ENCODE results near the gene HDGFL3. TPM values are rescaled to one million over a fixed set of nuclear protein-coding genes. Genes with fewer than 3 reads are reported as not detected.

HDGFL3 gene
- total RNA-seq, 1 donor from 2014 or later = 92.2 TPM

DNA sequence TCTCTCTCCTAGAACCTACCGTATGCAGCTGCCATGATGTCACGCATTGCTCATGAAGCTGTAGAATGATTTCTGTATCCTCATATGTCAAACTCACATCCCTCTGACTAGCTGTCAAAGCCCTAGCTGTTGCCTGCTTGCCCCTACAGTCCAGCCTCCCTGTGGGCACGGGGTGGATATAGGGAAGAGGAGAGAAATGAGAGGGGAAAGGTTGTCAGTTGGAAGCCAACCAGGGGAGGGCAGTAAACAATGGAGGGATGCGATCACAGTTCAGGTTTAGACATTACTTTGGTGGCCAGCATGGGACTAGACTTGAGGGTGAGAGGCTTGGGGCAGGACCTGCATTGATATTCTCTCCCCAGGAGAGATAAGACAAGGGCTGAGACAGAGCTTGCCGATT lies 1.7 kb upstream of the HDGFL3 start:
- H3K4me1 Mint-ChIP-seq = peaks cover 21% of the 10 kb centered on the region
- no peaks in the 10 kb centered on the region for H3K36me3 Mint-ChIP-seq
- TF ChIP-seq, protein P1, sequence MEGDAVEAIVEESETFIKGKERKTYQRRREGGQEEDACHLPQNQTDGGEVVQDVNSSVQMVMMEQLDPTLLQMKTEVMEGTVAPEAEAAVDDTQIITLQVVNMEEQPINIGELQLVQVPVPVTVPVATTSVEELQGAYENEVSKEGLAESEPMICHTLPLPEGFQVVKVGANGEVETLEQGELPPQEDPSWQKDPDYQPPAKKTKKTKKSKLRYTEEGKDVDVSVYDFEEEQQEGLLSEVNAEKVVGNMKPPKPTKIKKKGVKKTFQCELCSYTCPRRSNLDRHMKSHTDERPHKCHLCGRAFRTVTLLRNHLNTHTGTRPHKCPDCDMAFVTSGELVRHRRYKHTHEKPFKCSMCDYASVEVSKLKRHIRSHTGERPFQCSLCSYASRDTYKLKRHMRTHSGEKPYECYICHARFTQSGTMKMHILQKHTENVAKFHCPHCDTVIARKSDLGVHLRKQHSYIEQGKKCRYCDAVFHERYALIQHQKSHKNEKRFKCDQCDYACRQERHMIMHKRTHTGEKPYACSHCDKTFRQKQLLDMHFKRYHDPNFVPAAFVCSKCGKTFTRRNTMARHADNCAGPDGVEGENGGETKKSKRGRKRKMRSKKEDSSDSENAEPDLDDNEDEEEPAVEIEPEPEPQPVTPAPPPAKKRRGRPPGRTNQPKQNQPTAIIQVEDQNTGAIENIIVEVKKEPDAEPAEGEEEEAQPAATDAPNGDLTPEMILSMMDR (IDR thresholded peaks at IDR 0.05; ENCODE audit: unreplicated experiment) = no peak
- H3K4me3 Mint-ChIP-seq = no peak overlapping the region
- H3K27ac Mint-ChIP-seq = no peak overlapping the region
- no peak for DNase-seq (ENCODE audit: low spot score in 2 of 2, unreplicated experiment in 2 of 2)
- H3K9me3 Mint-ChIP-seq = no peaks in the 10 kb centered on the region
- H3K27me3 Mint-ChIP-seq (ENCODE audit: low read depth) = no peaks in the 10 kb centered on the region

DNA sequence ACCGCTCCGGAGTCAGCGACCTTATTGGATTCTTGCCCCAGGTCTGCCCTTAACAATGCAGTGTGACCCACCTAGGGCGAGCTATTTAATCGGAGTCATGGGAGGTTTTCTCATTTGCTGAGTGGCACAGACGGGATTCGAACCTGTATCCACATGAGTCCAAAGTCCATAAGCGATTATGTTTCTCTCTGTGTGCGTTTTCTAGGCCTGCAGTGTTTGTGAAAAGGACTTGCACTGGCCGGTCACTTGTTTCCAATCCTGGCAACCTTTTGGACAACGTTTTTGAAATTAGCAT lies 691 bp upstream of the HDGFL3 start:
- Mint-ChIP-seq H3K4me1 (peaks cover 27% of the 10 kb centered on the region), H3K27ac (no peak overlapping the region), H3K9me3 (no peaks in the 10 kb centered on the region), H3K36me3 (no peaks in the 10 kb centered on the region), H3K4me3 (no peak overlapping the region), H3K27me3 (ENCODE audit: low read depth) (no peaks in the 10 kb centered on the region)
- DNase-seq (ENCODE audit: low spot score in 2 of 2, unreplicated experiment in 2 of 2) = no peak
- TF ChIP-seq, protein P1 (IDR thresholded peaks at IDR 0.05; ENCODE audit: unreplicated experiment) = no peak

DNA sequence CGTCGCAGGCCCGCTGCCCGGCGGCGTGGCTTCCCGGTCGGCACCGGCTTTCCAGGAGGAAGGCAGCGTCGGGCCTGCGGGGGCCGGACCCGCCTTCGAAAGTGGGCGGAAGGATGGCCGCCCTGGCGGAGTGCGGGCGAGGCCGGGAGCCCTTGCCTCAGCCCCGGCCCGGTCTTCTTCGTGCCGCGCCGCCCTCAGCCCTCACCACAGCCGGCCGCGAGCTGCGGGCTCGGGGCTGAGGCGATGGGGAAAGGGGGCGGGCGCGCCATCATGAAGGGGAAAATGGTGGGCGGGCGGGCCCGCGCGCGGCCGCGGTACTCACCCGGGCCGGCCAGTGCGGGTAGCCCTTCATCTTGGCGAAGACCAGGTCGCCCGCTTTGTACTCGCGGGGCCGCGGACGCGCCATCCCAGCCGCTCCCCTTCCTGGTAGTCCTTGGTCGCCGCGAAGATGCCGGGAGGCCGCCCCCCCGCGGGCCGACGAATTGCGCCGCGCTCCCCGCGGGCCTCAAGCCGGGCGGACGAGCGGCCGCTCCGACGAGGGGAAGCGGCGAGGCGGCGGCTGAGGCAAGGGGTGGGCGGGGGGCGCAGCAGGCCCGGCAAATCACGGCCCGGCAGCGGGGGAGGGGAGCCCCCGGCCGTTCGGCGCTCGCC lies 489 bp downstream of the HDGFL3 start:
- Mint-ChIP-seq H3K36me3 (no peaks in the 10 kb centered on the region), H3K27ac (no peak overlapping the region), H3K9me3 (no peaks in the 10 kb centered on the region), H3K4me3 (peak overlapping the region; percentile 90), H3K27me3 (ENCODE audit: low read depth) (no peaks in the 10 kb centered on the region), H3K4me1 (peaks cover 39% of the 10 kb centered on the region)
- DNase-seq (ENCODE audit: low spot score in 2 of 2, unreplicated experiment in 2 of 2) = peak; percentile 30 to 63
- TF ChIP-seq, protein P1 (IDR thresholded peaks at IDR 0.05; ENCODE audit: unreplicated experiment) = no peak

DNA sequence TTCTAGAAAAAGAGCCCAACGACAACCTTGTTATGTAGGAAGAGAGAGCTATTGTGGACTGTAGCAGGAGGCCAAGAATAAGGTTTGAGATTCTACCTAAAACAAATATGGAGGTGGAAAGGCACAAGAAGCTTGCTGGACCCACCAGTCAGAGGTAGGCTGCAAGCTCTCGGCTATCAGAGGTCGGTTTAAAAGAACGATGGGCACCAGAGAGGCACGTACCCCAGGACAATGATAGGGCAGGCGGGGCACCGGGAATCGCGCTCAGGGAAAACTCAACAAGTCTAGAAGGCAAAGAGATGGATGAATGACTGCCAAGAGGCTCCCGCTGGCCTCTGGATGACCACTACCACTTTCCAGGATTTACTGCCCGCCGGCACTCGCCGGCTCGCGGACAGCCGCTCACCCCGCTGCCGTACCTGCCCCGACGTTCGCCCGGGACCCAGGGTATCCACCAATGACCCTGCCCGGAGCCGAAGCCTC lies 1.1 kb downstream of the HDGFL3 start:
- Mint-ChIP-seq H3K4me1 (peaks cover 43% of the 10 kb centered on the region), H3K27ac (peak overlapping the region; percentile 94), H3K36me3 (no peaks in the 10 kb centered on the region), H3K27me3 (ENCODE audit: low read depth) (no peaks in the 10 kb centered on the region), H3K4me3 (peak overlapping the region; percentile 90), H3K9me3 (no peaks in the 10 kb centered on the region)
- no peak for DNase-seq (ENCODE audit: low spot score in 2 of 2, unreplicated experiment in 2 of 2)
- TF ChIP-seq, protein P1 (IDR thresholded peaks at IDR 0.05; ENCODE audit: unreplicated experiment) = no peak

DNA sequence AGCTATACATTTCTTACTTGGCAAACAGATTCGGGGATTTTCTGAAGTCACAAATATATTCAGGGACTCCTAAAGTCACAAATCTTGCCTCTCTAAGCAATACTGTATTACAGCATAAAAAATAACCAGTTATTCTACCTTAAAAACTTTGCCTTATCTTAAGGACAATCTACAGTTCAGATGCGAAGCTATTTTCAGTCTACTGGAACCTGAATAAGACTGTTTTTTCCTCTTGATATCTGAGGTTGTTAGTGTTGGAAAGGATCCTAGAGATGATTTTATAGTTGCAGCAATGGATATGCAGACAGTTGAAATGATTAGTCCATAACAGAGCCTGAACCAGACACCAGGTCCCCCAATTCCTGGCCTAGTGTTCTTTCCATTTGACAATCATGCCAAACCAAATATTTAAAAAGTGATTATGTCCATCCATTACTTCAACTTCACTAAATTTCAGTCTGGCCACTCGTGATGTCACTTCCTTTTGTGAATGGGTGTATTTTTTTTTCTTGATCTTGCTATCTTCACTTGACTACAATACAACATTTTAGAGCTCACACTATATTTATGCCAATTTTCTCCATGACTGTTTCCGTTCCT lies 1.8 kb downstream of the HDGFL3 start:
- TF ChIP-seq, protein P1 (IDR thresholded peaks at IDR 0.05; ENCODE audit: unreplicated experiment) = no peak
- peaks cover 45% of the 10 kb centered on the region for H3K4me1 Mint-ChIP-seq
- H3K4me3 Mint-ChIP-seq = peak overlapping the region; percentile 90

More for the DNA sequence above, 1.8 kb downstream of the HDGFL3 start:
- DNase-seq (ENCODE audit: low spot score in 2 of 2, unreplicated experiment in 2 of 2) = no peak
- Mint-ChIP-seq H3K27ac (peak overlapping the region; percentile 94), H3K27me3 (ENCODE audit: low read depth) (no peaks in the 10 kb centered on the region), H3K9me3 (no peaks in the 10 kb centered on the region), H3K36me3 (no peaks in the 10 kb centered on the region)

All from mesothelial cell of epicardium (in vitro differentiated cells).